ENCODE data around the gene KIRREL3.

KIRREL3 gene

GRCh38 chr11:126450198-126450597 lies 550.4 kb downstream of the KIRREL3 start:
- no peak overlapping the region for H3K4me3 ChIP-seq (ENCODE audit: control insufficient read depth, low read depth, low read length)
- TF ChIP-seq, protein P1, sequence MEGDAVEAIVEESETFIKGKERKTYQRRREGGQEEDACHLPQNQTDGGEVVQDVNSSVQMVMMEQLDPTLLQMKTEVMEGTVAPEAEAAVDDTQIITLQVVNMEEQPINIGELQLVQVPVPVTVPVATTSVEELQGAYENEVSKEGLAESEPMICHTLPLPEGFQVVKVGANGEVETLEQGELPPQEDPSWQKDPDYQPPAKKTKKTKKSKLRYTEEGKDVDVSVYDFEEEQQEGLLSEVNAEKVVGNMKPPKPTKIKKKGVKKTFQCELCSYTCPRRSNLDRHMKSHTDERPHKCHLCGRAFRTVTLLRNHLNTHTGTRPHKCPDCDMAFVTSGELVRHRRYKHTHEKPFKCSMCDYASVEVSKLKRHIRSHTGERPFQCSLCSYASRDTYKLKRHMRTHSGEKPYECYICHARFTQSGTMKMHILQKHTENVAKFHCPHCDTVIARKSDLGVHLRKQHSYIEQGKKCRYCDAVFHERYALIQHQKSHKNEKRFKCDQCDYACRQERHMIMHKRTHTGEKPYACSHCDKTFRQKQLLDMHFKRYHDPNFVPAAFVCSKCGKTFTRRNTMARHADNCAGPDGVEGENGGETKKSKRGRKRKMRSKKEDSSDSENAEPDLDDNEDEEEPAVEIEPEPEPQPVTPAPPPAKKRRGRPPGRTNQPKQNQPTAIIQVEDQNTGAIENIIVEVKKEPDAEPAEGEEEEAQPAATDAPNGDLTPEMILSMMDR (IDR thresholded peaks at IDR 0.05; ENCODE audit: control insufficient read depth, insufficient read depth, low read depth, low read length, missing control alignments), result no peak
- DNase-seq (ENCODE audit: low read depth), result no peak

- no peak overlapping the region for H3K4me3 ChIP-seq (ENCODE audit: control insufficient read depth, low read depth, low read length)
- TF ChIP-seq, protein P1 (IDR thresholded peaks at IDR 0.05; ENCODE audit: control insufficient read depth, insufficient read depth, low read depth, low read length, missing control alignments), result no peak
- DNase-seq (ENCODE audit: low read depth), result no peak
Measured at GRCh38 chr11:126446581-126446980, 554.0 kb downstream of the KIRREL3 start.

GRCh38 chr11:126444072-126444471 lies 556.5 kb downstream of the KIRREL3 start:
- H3K4me3 ChIP-seq (ENCODE audit: control insufficient read depth, low read depth, low read length), result no peak overlapping the region
- DNase-seq (ENCODE audit: low read depth), result no peak
- TF ChIP-seq, protein P1 (IDR thresholded peaks at IDR 0.05; ENCODE audit: control insufficient read depth, insufficient read depth, low read depth, low read length, missing control alignments), result no peak

- no peak overlapping the region for H3K4me3 ChIP-seq (ENCODE audit: control insufficient read depth, low read depth, low read length)
- TF ChIP-seq, protein P1 (IDR thresholded peaks at IDR 0.05; ENCODE audit: control insufficient read depth, insufficient read depth, low read depth, low read length, missing control alignments), result no peak
- DNase-seq (ENCODE audit: low read depth), result no peak
Measured at GRCh38 chr11:126443120-126443519, 557.5 kb downstream of the KIRREL3 start.

DNA sequence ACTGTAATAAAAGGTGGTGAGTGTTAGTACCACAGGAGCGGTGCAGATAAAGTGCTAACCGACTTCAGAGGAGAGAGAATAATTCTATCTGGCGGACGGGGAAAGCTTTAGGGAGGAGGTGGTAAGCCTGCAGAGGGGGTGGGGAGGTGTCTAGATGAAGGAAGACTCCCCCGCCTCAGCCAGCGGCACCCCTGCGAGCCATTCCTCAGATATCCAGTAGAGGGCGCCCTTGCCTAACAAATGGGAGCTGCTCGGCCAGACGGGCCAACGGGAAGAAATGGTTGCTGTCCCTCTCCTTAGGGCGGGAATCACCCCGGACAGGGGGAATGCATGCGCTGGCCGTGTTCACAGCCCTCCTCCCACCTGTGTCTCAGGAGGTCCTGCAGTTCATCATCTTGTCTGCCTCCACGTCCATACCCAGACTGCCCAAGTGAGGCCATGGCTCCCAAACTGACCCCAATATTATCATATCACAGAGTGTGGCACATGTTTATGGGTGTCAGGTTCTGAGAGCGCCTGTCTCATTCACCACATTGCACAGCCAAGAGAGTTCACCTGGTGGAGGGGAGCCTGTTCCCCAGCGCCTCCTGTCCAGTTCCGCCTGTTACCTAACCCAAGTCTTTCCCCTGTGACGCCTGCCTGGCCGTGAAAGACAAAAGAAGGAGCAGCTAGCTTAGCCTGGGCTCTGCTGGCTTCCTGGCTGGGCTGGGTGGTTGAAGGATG lies 559.6 kb downstream of the KIRREL3 start:
- TF ChIP-seq, protein P1 (IDR thresholded peaks at IDR 0.05; ENCODE audit: control insufficient read depth, insufficient read depth, low read depth, low read length, missing control alignments), result peak; percentile 94
- H3K4me3 ChIP-seq (ENCODE audit: control insufficient read depth, low read depth, low read length), result no peak overlapping the region
- DNase-seq (ENCODE audit: low read depth), result no peak

- H3K4me3 ChIP-seq (ENCODE audit: control insufficient read depth, low read depth, low read length), result no peak overlapping the region
- TF ChIP-seq, protein P1 (IDR thresholded peaks at IDR 0.05; ENCODE audit: control insufficient read depth, insufficient read depth, low read depth, low read length, missing control alignments), result no peak
- DNase-seq (ENCODE audit: low read depth), result no peak
Measured at GRCh38 chr11:126440276-126440675, 560.3 kb downstream of the KIRREL3 start.
